Measurements from ENCODE around the gene PCSK6. TPM values are rescaled to one million over a fixed set of nuclear protein-coding genes. Genes with fewer than 3 reads are reported as not detected.

PCSK6 gene
- total RNA-seq, 1 experiment from 2014 or later: 69.5 TPM

- Mint-ChIP-seq H3K27me3 (ENCODE audit: insufficient read depth, unreplicated experiment) (no peaks in the 10 kb centered on the region), H3K4me1 (ENCODE audit: low read depth, unreplicated experiment) (no peaks in the 10 kb centered on the region), H3K36me3 (ENCODE audit: insufficient read depth, unreplicated experiment) (no peaks in the 10 kb centered on the region), H3K27ac (ENCODE audit: unreplicated experiment) (no peak overlapping the region), H3K9me3 (ENCODE audit: unreplicated experiment) (no peaks in the 10 kb centered on the region), H3K4me3 (ENCODE audit: unreplicated experiment) (no peak overlapping the region)
- Histone ChIP-seq H3K4me3 (ENCODE audit: low read depth, low read length) (no peak overlapping the region), H3K4me1 (no peaks in the 10 kb centered on the region), H3K36me3 (ENCODE audit: control insufficient read depth, insufficient read depth, low read length) (no peaks in the 10 kb centered on the region), H3K27me3 (replicated peaks; ENCODE audit: control insufficient read depth, insufficient read depth, low read length) (no peaks in the 10 kb centered on the region), H3K9me3 (no peaks in the 10 kb centered on the region)
- no TSS peak for BruUV-seq (replicated peaks)
- no peak for TF ChIP-seq CTCF (IDR thresholded peaks at IDR 0.05; ENCODE audit: insufficient read depth in 1 of 2, low read depth in 1 of 2, low read length in 1 of 2, severe bottlenecking in 1 of 2, unreplicated experiment in 1 of 2)
- ChIA-PET POLR2A (no interaction called here), CTCF (no interaction called here)
- no peak for DNase-seq
- intact Hi-C loops (cut with micrococcal nuclease; ENCODE audit: unreplicated experiment): no loop called here
Measured at GRCh38 chr15:101505610-101506337, 16.3 kb upstream of the PCSK6 start.

GRCh38 chr15:101504866-101505609 is 15.5 kb upstream of the PCSK6 start:
- ChIA-PET POLR2A (no interaction called here), CTCF (no interaction called here)
- H3K4me3 ChIP-seq (ENCODE audit: low read depth, low read length): no peak overlapping the region
- no peaks in the 10 kb centered on the region for H3K4me1 ChIP-seq
- Mint-ChIP-seq H3K9me3 (ENCODE audit: unreplicated experiment) (no peaks in the 10 kb centered on the region), H3K27ac (ENCODE audit: unreplicated experiment) (no peak overlapping the region), H3K27me3 (ENCODE audit: insufficient read depth, unreplicated experiment) (no peaks in the 10 kb centered on the region), H3K4me3 (ENCODE audit: unreplicated experiment) (no peak overlapping the region), H3K4me1 (ENCODE audit: low read depth, unreplicated experiment) (no peaks in the 10 kb centered on the region), H3K36me3 (ENCODE audit: insufficient read depth, unreplicated experiment) (no peaks in the 10 kb centered on the region)
- H3K27me3 ChIP-seq (replicated peaks; ENCODE audit: control insufficient read depth, insufficient read depth, low read length): no peaks in the 10 kb centered on the region
- no peak for TF ChIP-seq CTCF (IDR thresholded peaks at IDR 0.05; ENCODE audit: insufficient read depth in 1 of 2, low read depth in 1 of 2, low read length in 1 of 2, severe bottlenecking in 1 of 2, unreplicated experiment in 1 of 2)
- BruUV-seq (replicated peaks): no TSS peak
- H3K9me3 ChIP-seq: no peaks in the 10 kb centered on the region
- intact Hi-C loops (cut with micrococcal nuclease; ENCODE audit: unreplicated experiment): no loop called here
- no peak for DNase-seq
- no peaks in the 10 kb centered on the region for H3K36me3 ChIP-seq (ENCODE audit: control insufficient read depth, insufficient read depth, low read length)

GRCh38 chr15:101504373-101504772 is 14.9 kb upstream of the PCSK6 start:
- no peak overlapping the region for H3K4me3 Mint-ChIP-seq (ENCODE audit: unreplicated experiment)
- CTCF ChIA-PET: no interaction called here

More at GRCh38 chr15:101504373-101504772, 14.9 kb upstream of the PCSK6 start:
- Mint-ChIP-seq H3K9me3 (ENCODE audit: unreplicated experiment) (no peaks in the 10 kb centered on the region), H3K27ac (ENCODE audit: unreplicated experiment) (no peak overlapping the region), H3K36me3 (ENCODE audit: insufficient read depth, unreplicated experiment) (no peaks in the 10 kb centered on the region), H3K4me1 (ENCODE audit: low read depth, unreplicated experiment) (no peaks in the 10 kb centered on the region), H3K27me3 (ENCODE audit: insufficient read depth, unreplicated experiment) (no peaks in the 10 kb centered on the region)
- BruUV-seq (replicated peaks): no TSS peak
- H3K4me3 ChIP-seq (ENCODE audit: low read depth, low read length): no peak overlapping the region
- POLR2A ChIA-PET: no interaction called here
- no peaks in the 10 kb centered on the region for H3K4me1 ChIP-seq
- no peaks in the 10 kb centered on the region for H3K27me3 ChIP-seq (replicated peaks; ENCODE audit: control insufficient read depth, insufficient read depth, low read length)
- H3K9me3 ChIP-seq: no peaks in the 10 kb centered on the region
- no peak for DNase-seq
- intact Hi-C loops (cut with micrococcal nuclease; ENCODE audit: unreplicated experiment): no loop called here
- TF ChIP-seq CTCF (IDR thresholded peaks at IDR 0.05; ENCODE audit: insufficient read depth in 1 of 2, low read depth in 1 of 2, low read length in 1 of 2, severe bottlenecking in 1 of 2, unreplicated experiment in 1 of 2): no peak
- H3K36me3 ChIP-seq (ENCODE audit: control insufficient read depth, insufficient read depth, low read length): no peaks in the 10 kb centered on the region

All from Caco-2 (cell line).